Measurements from ENCODE around the gene SF3A1.

The SF3A1 gene

GRCh38 chr22:30301995-30302809 is 54.5 kb downstream of the SF3A1 start:
- DNase-seq = peak; percentile 91

GRCh38 chr22:30299322-30299721 is 57.4 kb downstream of the SF3A1 start:
- no peak for DNase-seq

GRCh38 chr22:30297991-30298701 is 58.5 kb downstream of the SF3A1 start:
- DNase-seq = no peak

- no peak for DNase-seq
These were observed 59.3 kb downstream of the SF3A1 start for GRCh38 chr22:30297276-30297990.

GRCh38 chr22:30296833-30297232 is 59.9 kb downstream of the SF3A1 start:
- DNase-seq = no peak

GRCh38 chr22:30296324-30296723 is 60.4 kb downstream of the SF3A1 start:
- DNase-seq = no peak

GRCh38 chr22:30295576-30295975 is 61.1 kb downstream of the SF3A1 start:
- DNase-seq = no peak

GRCh38 chr22:30294830-30295229 is 61.9 kb downstream of the SF3A1 start:
- DNase-seq = no peak

- no peak for DNase-seq
These were observed 62.6 kb downstream of the SF3A1 start for GRCh38 chr22:30294066-30294465.

GRCh38 chr22:30293026-30293425 is 63.7 kb downstream of the SF3A1 start:
- DNase-seq = no peak

- no peak for DNase-seq
These were observed 64.4 kb downstream of the SF3A1 start for GRCh38 chr22:30292069-30292970.

- peak; percentile 69 for DNase-seq
These were observed 65.4 kb downstream of the SF3A1 start for GRCh38 chr22:30291058-30291892.

GRCh38 chr22:30290342-30291057 is 66.2 kb downstream of the SF3A1 start:
- DNase-seq = peak; percentile 87

- DNase-seq = no peak
These were observed 66.7 kb downstream of the SF3A1 start for GRCh38 chr22:30289980-30290313.

GRCh38 chr22:30289141-30289979 is 67.3 kb downstream of the SF3A1 start, which contains the start of gene CASTOR1:
Gene CASTOR1, minus strand, starts transcription at chr22:30289505. Its CDS starts 8 bp downstream, at chr22:30289497.
- DNase-seq = peak; percentile 99

- no peak for DNase-seq
These were observed 68.1 kb downstream of the SF3A1 start for GRCh38 chr22:30288419-30289140.

- DNase-seq = peak; percentile 95
These were observed 68.9 kb downstream of the SF3A1 start for GRCh38 chr22:30287648-30288418.

Measured in fibroblast of skin of scalp (primary cell).